WTC11 (cell line): ENCODE results near the gene PDCD1. TPM values are rescaled to one million over a fixed set of nuclear protein-coding genes. Genes with fewer than 3 reads are reported as not detected.

Source experiments
- ATAC-seq: fragments of 200-7000 bp; cut with Tn5 transposase; 2 replicates; pipeline ENCODE4 v1.10.0; 2021; ENCODE audit warnings: mild to moderate bottlenecking, moderate library complexity
- CTCF ChIA-PET: fragments of 300-600 bp; sonication (Branson Sonifier 250); formaldehyde crosslinking; loops from one replicate; lab custom pipeline; 2021; ENCODE audit warnings: antibody characterized with exemption; lab: Charles Lee
- POLR2A ChIA-PET: fragments of 350-600 bp; sonication (Branson Sonifier 250); formaldehyde crosslinking; loops from one replicate; lab custom pipeline; 2021; ENCODE audit warnings: antibody characterized with exemption; lab: Charles Lee
- DNase-seq: peaks from one replicate; pipeline ENCODE4 v3.0.0; 2021; ENCODE audit warnings: low spot score
- H3K27ac Mint-ChIP-seq: 2 replicates; pipeline ENCODE4 v1.8.0; 2021; ENCODE audit warnings: mixed read lengths
- H3K27me3 Mint-ChIP-seq: 2 replicates; pipeline ENCODE4 v1.8.0; 2021; ENCODE audit warnings: low read depth, mild to moderate bottlenecking, moderate library complexity, mixed read lengths
- H3K36me3 Mint-ChIP-seq: 2 replicates; pipeline ENCODE4 v1.8.0; 2021; ENCODE audit warnings: mixed read lengths
- H3K4me1 Mint-ChIP-seq: 2 replicates; pipeline ENCODE4 v1.8.0; 2022; ENCODE audit warnings: mixed read lengths
- H3K4me3 Mint-ChIP-seq: 2 replicates; pipeline ENCODE4 v1.8.0; 2021; ENCODE audit warnings: mild to moderate bottlenecking, moderate library complexity, mixed read lengths
- H3K9me3 Mint-ChIP-seq: 2 replicates; pipeline ENCODE4 v1.8.0; 2021; ENCODE audit warnings: mixed read lengths
- AFF4 ChIP-seq: sonication (generic); formaldehyde crosslinking; IDR thresholded peaks from 2 replicates; pipeline ENCODE4 v1.8.1; 2023; ENCODE audit warnings: mild to moderate bottlenecking, missing genetic modification reagents, borderline replicate concordance
- ATF3 ChIP-seq: sonication (generic); formaldehyde crosslinking; conservative IDR thresholded peaks from 2 replicates; pipeline ENCODE4 v1.8.1; 2022; ENCODE audit warnings: mild to moderate bottlenecking, missing genetic modification reagents
- CREM ChIP-seq: sonication (generic); formaldehyde crosslinking; IDR thresholded peaks from 2 replicates; pipeline ENCODE4 v1.8.1; 2022; ENCODE audit warnings: mild to moderate bottlenecking, missing genetic modification reagents, moderate library complexity
- FOXJ3 ChIP-seq: sonication (generic); formaldehyde crosslinking; IDR thresholded peaks from 2 replicates; pipeline ENCODE4 v1.9.0; 2021; ENCODE audit warnings: missing genetic modification reagents, mild to moderate bottlenecking, borderline replicate concordance
- FOXP4 ChIP-seq: sonication (generic); formaldehyde crosslinking; IDR thresholded peaks from 2 replicates; pipeline ENCODE4 v1.8.0; 2022; ENCODE audit warnings: mild to moderate bottlenecking, missing genetic modification reagents
- IRF2 ChIP-seq: sonication (generic); formaldehyde crosslinking; IDR thresholded peaks from 2 replicates; pipeline ENCODE4 v1.8.0; 2022; ENCODE audit warnings: low read depth, missing genetic modification reagents, borderline replicate concordance
- KAT7 ChIP-seq: sonication (generic); formaldehyde crosslinking; IDR thresholded peaks from 2 replicates; pipeline ENCODE4 v1.8.1; 2023; ENCODE audit warnings: missing genetic modification reagents, mild to moderate bottlenecking, borderline replicate concordance
- MLX ChIP-seq: sonication (generic); formaldehyde crosslinking; IDR thresholded peaks from 2 replicates; pipeline ENCODE4 v1.8.1; 2023; ENCODE audit warnings: mild to moderate bottlenecking, missing genetic modification reagents, moderate library complexity
- MXD4 ChIP-seq: fragments of 250-450 bp; sonication (Bioruptor Pico); IDR thresholded peaks from 2 replicates; pipeline ENCODE4 v1.8.0; 2021; ENCODE audit warnings: mild to moderate bottlenecking, moderate library complexity, borderline replicate concordance
- NFATC4 ChIP-seq: fragments of 250-450 bp; sonication (Bioruptor Pico); IDR thresholded peaks from 2 replicates; pipeline ENCODE4 v1.9.0; 2021; ENCODE audit warnings: mild to moderate bottlenecking
- NR2C2 ChIP-seq: sonication (generic); formaldehyde crosslinking; IDR thresholded peaks from 2 replicates; pipeline ENCODE4 v1.8.0; 2022; ENCODE audit warnings: mild to moderate bottlenecking, missing genetic modification reagents
- PREB ChIP-seq: sonication (generic); formaldehyde crosslinking; IDR thresholded peaks from 2 replicates; pipeline ENCODE4 v1.8.1; 2022; ENCODE audit warnings: mild to moderate bottlenecking, missing genetic modification reagents, moderate library complexity, borderline replicate concordance
- SMAD4 ChIP-seq: sonication (generic); formaldehyde crosslinking; IDR thresholded peaks from 2 replicates; pipeline ENCODE4 v1.8.0; 2022; ENCODE audit warnings: mild to moderate bottlenecking, missing genetic modification reagents
- SOX15 ChIP-seq: fragments of 250-450 bp; sonication (Bioruptor Pico); IDR thresholded peaks from 2 replicates; pipeline ENCODE4 v1.9.0; 2021; ENCODE audit warnings: mild to moderate bottlenecking
- TEAD1 ChIP-seq: sonication (generic); formaldehyde crosslinking; IDR thresholded peaks from 2 replicates; pipeline ENCODE4 v1.8.0; 2022; ENCODE audit warnings: mild to moderate bottlenecking, missing genetic modification reagents
- ZBTB43 ChIP-seq: sonication (generic); formaldehyde crosslinking; IDR thresholded peaks from 2 replicates; pipeline ENCODE4 v1.8.1; 2023; ENCODE audit warnings: mild to moderate bottlenecking, missing genetic modification reagents
- ZNF121 ChIP-seq: sonication (generic); formaldehyde crosslinking; IDR thresholded peaks from 2 replicates; pipeline ENCODE4 v1.8.0; 2023; ENCODE audit warnings: missing genetic modification reagents
- ZNF219 ChIP-seq: sonication (generic); formaldehyde crosslinking; IDR thresholded peaks from 2 replicates; pipeline ENCODE4 v1.8.0; 2023; ENCODE audit warnings: missing genetic modification reagents, mild to moderate bottlenecking, borderline replicate concordance
- ZNF317 ChIP-seq: sonication (generic); formaldehyde crosslinking; IDR thresholded peaks from 2 replicates; pipeline ENCODE4 v1.8.1; 2023; ENCODE audit warnings: low read depth, mild to moderate bottlenecking, moderate library complexity, missing genetic modification reagents, borderline replicate concordance
- ZSCAN18 ChIP-seq: fragments of 250-450 bp; sonication (Bioruptor Pico); IDR thresholded peaks from 2 replicates; pipeline ENCODE4 v2.1.2; 2022; ENCODE audit warnings: mild to moderate bottlenecking, moderate library complexity
- total RNA-seq: library from RNA; stranded (reverse); gene quantifications from 3 replicates; pipeline ENCODE4 v1.2.3, GENCODE V29; 2021

PDCD1 gene
- total RNA-seq, 1 experiment from 2014 or later, result 0.52 TPM

GRCh38 chr2:241859436-241860183, 916 bp upstream of the PDCD1 start (continued):
- no peak for TF ChIP-seq AFF4 (CRISPR knock-in tag)

GRCh38 chr2:241859017-241859435, 332 bp upstream of the PDCD1 start:
- ATAC-seq (no peak; the same call in 1 of the 2 replicates), DNase-seq (no peak)
- Mint-ChIP-seq H3K4me1 (peaks cover 9% of the 10 kb centered on the region; the same call in 1 of the 2 replicates), H3K4me3 (no peak overlapping the region), H3K27ac (no peak overlapping the region), H3K36me3 (peaks cover under 1% of the 10 kb centered on the region; the same call in 1 of the 2 replicates), H3K9me3 (peaks cover 1% of the 10 kb centered on the region), H3K27me3 (no peaks in the 10 kb centered on the region)
- CTCF ChIA-PET, result interaction anchor here (0.6 to 0.7 kb wide), 2 partner anchors 19 to 86 kb away, joined by 3 read pairs; no protein-coding TSS in a partner anchor
- no peak for TF ChIP-seq ZSCAN18 (CRISPR knock-in tag)
- no peak for TF ChIP-seq FOXJ3 (CRISPR knock-in tag)
- no peak for TF ChIP-seq IRF2 (CRISPR knock-in tag)
- no peak for TF ChIP-seq ZBTB43
- no peak for TF ChIP-seq MLX (CRISPR knock-in tag)
- TF ChIP-seq CREM (CRISPR knock-in tag), result no peak
- no peak for TF ChIP-seq MXD4
- no peak for TF ChIP-seq NFATC4 (CRISPR knock-in tag)
- TF ChIP-seq SOX15 (CRISPR knock-in tag), result no peak
- TF ChIP-seq NR2C2, result no peak
- TF ChIP-seq FOXP4 (CRISPR knock-in tag), result no peak
- TF ChIP-seq SMAD4, result no peak
- TF ChIP-seq ZNF219 (CRISPR knock-in tag), result no peak
- no peak for TF ChIP-seq KAT7
- TF ChIP-seq TEAD1 (CRISPR knock-in tag), result no peak
- no peak for TF ChIP-seq ZNF121 (CRISPR knock-in tag)
- no peak for TF ChIP-seq ZNF317 (CRISPR knock-in tag)
- no peak for TF ChIP-seq ATF3 (CRISPR knock-in tag)
- TF ChIP-seq PREB (CRISPR knock-in tag), result no peak
- POLR2A ChIA-PET, result interaction anchor here (0.6 kb wide), 1 partner anchor 80 kb away, joined by 3 read pairs; no protein-coding TSS in a partner anchor
